K562 (cell line): Measurements from ENCODE around the gene UBXN11. TPM values are rescaled to one million over a fixed set of nuclear protein-coding genes. Genes with fewer than 3 reads are reported as not detected.

Experiments used
- ARID1B ChIP-seq: fragments of 450-650 bp; IDR thresholded peaks from 2 replicates; pipeline ENCODE4 v1.6.1; 2016; ENCODE audit warnings: antibody characterized with exemption, mild to moderate bottlenecking, inconsistent platforms
- BCOR ChIP-seq: fragments of 450-650 bp; IDR thresholded peaks from 2 replicates; pipeline ENCODE4 v1.6.1; 2016
- CBX1 ChIP-seq: sonication (generic); IDR thresholded peaks from 2 replicates; pipeline ENCODE4 v1.6.1; 2016; ENCODE audit warnings: antibody characterized with exemption, low read depth, mild to moderate bottlenecking
- FOXM1 ChIP-seq, 2 experiments: fragments of 450-650 bp in 1 of 2; sonication (generic) in 1 of 2; formaldehyde crosslinking in 1 of 2; IDR thresholded peaks; 2 replicates each; pipeline versions ENCODE4 v1.6.1 to v1.9.0; 2017 to 2022; ENCODE audit warnings: low read depth in 2 of 2, mild to moderate bottlenecking in 2 of 2, missing genetic modification reagents in 1 of 2, moderate library complexity in 1 of 2
- GTF2F1 ChIP-seq: IDR thresholded peaks from 2 replicates; pipeline ENCODE4 v1.6.1; 2011; ENCODE audit warnings: low read depth, low read length, improper control_type of control experiment
- HCFC1 ChIP-seq: IDR thresholded peaks from 2 replicates; pipeline ENCODE4 v1.6.1; 2012; ENCODE audit warnings: low read depth, low read length, improper control_type of control experiment
- HNRNPL ChIP-seq: fragments of 200-400 bp; formaldehyde crosslinking; IDR thresholded peaks from 2 replicates; pipeline ENCODE4 v1.6.1; 2017; ENCODE audit warnings: low read depth, mild to moderate bottlenecking, low read length
- KAT7 ChIP-seq: sonication (generic); formaldehyde crosslinking; IDR thresholded peaks from 2 replicates; pipeline ENCODE4 v1.8.0; 2022; ENCODE audit warnings: missing genetic modification reagents, mild to moderate bottlenecking, borderline replicate concordance
- KLF13 ChIP-seq: fragments of 450-650 bp; IDR thresholded peaks from 2 replicates; pipeline ENCODE4 v1.6.1; 2016; ENCODE audit warnings: missing genetic modification characterization, low read depth, mild to moderate bottlenecking, missing compliant biosample characterization, moderate library complexity, borderline replicate concordance
- L3MBTL2 ChIP-seq: fragments of 450-650 bp; IDR thresholded peaks from 2 replicates; pipeline ENCODE4 v1.6.1; 2016; ENCODE audit warnings: mild to moderate bottlenecking, moderate library complexity
- LEF1 ChIP-seq: fragments of 450-650 bp; IDR thresholded peaks from 2 replicates; pipeline ENCODE4 v1.6.1; 2016; ENCODE audit warnings: mild to moderate bottlenecking
- MTA3 ChIP-seq: fragments of 450-650 bp; formaldehyde crosslinking; IDR thresholded peaks from 2 replicates; pipeline ENCODE4 v1.6.1; 2017; ENCODE audit warnings: mild to moderate bottlenecking, borderline replicate concordance
- MYNN ChIP-seq, 2 experiments: sonication (generic); formaldehyde crosslinking in 1 of 2; IDR thresholded peaks; 2 replicates each; pipeline versions ENCODE4 v1.5.0 to v1.6.1; 2016 to 2020; ENCODE audit warnings: antibody characterized with exemption in 1 of 2, missing genetic modification reagents in 1 of 2
- NR2C1 ChIP-seq, 2 experiments: fragments of 450-650 bp; IDR thresholded peaks; 2 replicates each; pipeline ENCODE4 v1.6.1; 2017; ENCODE audit warnings: mild to moderate bottlenecking in 2 of 2, antibody characterized with exemption in 1 of 2, inconsistent platforms in 1 of 2, missing compliant biosample characterization in 1 of 2, missing genetic modification characterization in 1 of 2
- NUFIP1 ChIP-seq: fragments of 450-650 bp; IDR thresholded peaks from 2 replicates; pipeline ENCODE4 v1.6.1; 2018; ENCODE audit not compliant: partially characterized antibody
- OTX1 ChIP-seq: fragments of 450-650 bp; formaldehyde crosslinking; IDR thresholded peaks from 2 replicates; pipeline ENCODE4 v1.4.0; 2022; ENCODE audit warnings: mild to moderate bottlenecking
- POLR2AphosphoS2 ChIP-seq: IDR thresholded peaks from 2 replicates; pipeline ENCODE4 v1.6.1; 2012; ENCODE audit warnings: low read length, improper control_type of control experiment
- SMARCA4 ChIP-seq: fragments of 450-650 bp; IDR thresholded peaks from 2 replicates; pipeline ENCODE4 v1.6.1; 2016
- SNIP1 ChIP-seq: fragments of 450-650 bp; IDR thresholded peaks from 2 replicates; pipeline ENCODE4 v1.7.1; 2017; ENCODE audit warnings: low read depth, mild to moderate bottlenecking
- TCF3 ChIP-seq: sonication (generic); formaldehyde crosslinking; IDR thresholded peaks from 2 replicates; pipeline ENCODE4 v1.4.0; 2020; ENCODE audit warnings: mild to moderate bottlenecking, missing genetic modification reagents
- U2AF1 ChIP-seq: fragments of 200-400 bp; formaldehyde crosslinking; optimal IDR thresholded peaks from 2 replicates; pipeline ENCODE3; 2017; ENCODE audit warnings: mild to moderate bottlenecking, low read depth, low read length, moderate library complexity
- ZNF282 ChIP-seq: sonication (generic); formaldehyde crosslinking; IDR thresholded peaks from 2 replicates; pipeline ENCODE4 v1.8.1; 2023; ENCODE audit warnings: missing genetic modification reagents
- polyA plus RNA-seq, 8 experiments: library from polyadenylated mRNA; depleted of rRNA in 4 of 8; stranded (reverse) in 5 of 8; unstranded in 3 of 8; fragments of >200 nt; fragmentation: Nextera tagmentation in 2 of 8; fragmentation: Illumina TruSeq in 1 of 8; extraction: Ambion mirVana in 2 of 8; extraction: Trizol in 1 of 8; gene quantifications; 2 replicates each; pipeline versions ENCODE4 v1.2.1 to v1.2.3, GENCODE V29; 2011 to 2014; ENCODE audit warnings: inconsistent platforms in 1 of 8, missing spikeins in 1 of 8
- total RNA-seq, 7 experiments: library from RNA; depleted of rRNA in 6 of 7; stranded (reverse); fragments of >200 nt in 6 of 7; fragmentation: Illumina TruSeq in 2 of 7; extraction: Trizol in 2 of 7; gene quantifications; 2 replicates each; pipeline versions ENCODE4 v1.2.1 to v1.2.3, GENCODE V29; 2011 to 2021; ENCODE audit warnings: low replicate concordance in 1 of 7
- TF ChIP-seq, protein P1 (sequence below): IDR thresholded peaks from 3 replicates; pipeline ENCODE4 v1.6.1; 2011; ENCODE audit warnings: borderline replicate concordance, mild to moderate bottlenecking; ENCODE audit not compliant: insufficient read length, insufficient read depth
- TF ChIP-seq, protein P2 (sequence below): IDR thresholded peaks from 2 replicates; pipeline ENCODE4 v1.6.1; 2011; ENCODE audit warnings: borderline replicate concordance, low read depth, mild to moderate bottlenecking, moderate library complexity, low read length; ENCODE audit not compliant: insufficient read depth, poor library complexity, severe bottlenecking
- TF ChIP-seq, protein P3 (sequence below): sonication (generic); formaldehyde crosslinking; IDR thresholded peaks from 2 replicates; pipeline ENCODE4 v1.8.0; 2022; ENCODE audit warnings: mild to moderate bottlenecking, missing genetic modification reagents
- TF ChIP-seq, protein P4 (sequence below): fragments of 250-450 bp; sonication (Bioruptor Pico); IDR thresholded peaks from 2 replicates; pipeline ENCODE4 v1.5.0; 2021

The UBXN11 gene
- total and polyA plus RNA-seq, 9 of the 15 experiments (the other 6 are each of a cell fraction or from before 2014, with no cell fraction given): 0.48 to 34.3 (median 11.3) TPM

DNA sequence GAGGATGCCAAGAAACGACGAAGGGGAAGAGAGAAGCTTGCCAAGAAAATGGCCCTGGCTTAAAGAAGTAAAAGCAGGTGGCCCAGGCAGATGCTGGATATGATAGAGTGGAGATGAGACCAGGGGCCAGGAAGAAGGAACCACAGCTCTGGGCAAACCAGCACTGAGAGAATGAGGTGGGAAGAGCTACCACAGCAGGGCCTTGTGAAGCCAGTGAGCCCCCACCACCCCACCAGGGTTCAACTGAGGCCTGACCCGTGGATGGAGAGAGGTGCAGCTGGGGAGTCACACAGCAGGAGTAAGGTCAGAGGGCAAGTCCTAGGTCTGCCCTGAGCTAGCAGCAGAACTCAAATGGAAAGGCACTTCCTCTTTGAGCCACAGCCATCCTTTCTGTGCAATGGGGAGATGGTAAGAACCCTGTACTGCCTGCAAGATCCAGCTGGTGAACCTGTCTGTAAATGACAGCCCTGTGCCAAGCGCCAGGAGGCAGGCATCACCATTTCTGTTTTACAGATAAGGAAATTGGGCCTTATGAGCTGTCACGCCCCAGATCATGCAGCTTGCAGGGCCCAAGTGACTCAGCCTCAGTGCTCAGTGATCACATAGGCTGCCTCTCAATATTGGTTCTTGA is 18.0 kb downstream of the UBXN11 start (continued):
- TF ChIP-seq ZNF282 (CRISPR knock-in tag): no peak
- peak; percentile 49 for TF ChIP-seq ARID1B
- TF ChIP-seq POLR2AphosphoS2: no peak
- peak; percentile 85 for TF ChIP-seq NR2C1 (IDR thresholded peaks at IDR 0.05)
- TF ChIP-seq NR2C1 (tag; IDR thresholded peaks at IDR 0.05): peak; percentile 89
- TF ChIP-seq HCFC1: no peak
- TF ChIP-seq SMARCA4: peak; percentile 44
- 0 out of 2 replicates have a peak, but pooled peaks have one; percentile 36 for TF ChIP-seq MTA3
- TF ChIP-seq U2AF1: no peak
- TF ChIP-seq MYNN (IDR thresholded peaks at IDR 0.05): peak; percentile 50; the same call in 1 of the 2 replicates
- TF ChIP-seq MYNN (CRISPR knock-in tag; IDR thresholded peaks at IDR 0.05): no peak
- no peak for TF ChIP-seq NUFIP1
- TF ChIP-seq, protein P1, sequence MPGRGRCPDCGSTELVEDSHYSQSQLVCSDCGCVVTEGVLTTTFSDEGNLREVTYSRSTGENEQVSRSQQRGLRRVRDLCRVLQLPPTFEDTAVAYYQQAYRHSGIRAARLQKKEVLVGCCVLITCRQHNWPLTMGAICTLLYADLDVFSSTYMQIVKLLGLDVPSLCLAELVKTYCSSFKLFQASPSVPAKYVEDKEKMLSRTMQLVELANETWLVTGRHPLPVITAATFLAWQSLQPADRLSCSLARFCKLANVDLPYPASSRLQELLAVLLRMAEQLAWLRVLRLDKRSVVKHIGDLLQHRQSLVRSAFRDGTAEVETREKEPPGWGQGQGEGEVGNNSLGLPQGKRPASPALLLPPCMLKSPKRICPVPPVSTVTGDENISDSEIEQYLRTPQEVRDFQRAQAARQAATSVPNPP: no peak
- TF ChIP-seq, protein P2, sequence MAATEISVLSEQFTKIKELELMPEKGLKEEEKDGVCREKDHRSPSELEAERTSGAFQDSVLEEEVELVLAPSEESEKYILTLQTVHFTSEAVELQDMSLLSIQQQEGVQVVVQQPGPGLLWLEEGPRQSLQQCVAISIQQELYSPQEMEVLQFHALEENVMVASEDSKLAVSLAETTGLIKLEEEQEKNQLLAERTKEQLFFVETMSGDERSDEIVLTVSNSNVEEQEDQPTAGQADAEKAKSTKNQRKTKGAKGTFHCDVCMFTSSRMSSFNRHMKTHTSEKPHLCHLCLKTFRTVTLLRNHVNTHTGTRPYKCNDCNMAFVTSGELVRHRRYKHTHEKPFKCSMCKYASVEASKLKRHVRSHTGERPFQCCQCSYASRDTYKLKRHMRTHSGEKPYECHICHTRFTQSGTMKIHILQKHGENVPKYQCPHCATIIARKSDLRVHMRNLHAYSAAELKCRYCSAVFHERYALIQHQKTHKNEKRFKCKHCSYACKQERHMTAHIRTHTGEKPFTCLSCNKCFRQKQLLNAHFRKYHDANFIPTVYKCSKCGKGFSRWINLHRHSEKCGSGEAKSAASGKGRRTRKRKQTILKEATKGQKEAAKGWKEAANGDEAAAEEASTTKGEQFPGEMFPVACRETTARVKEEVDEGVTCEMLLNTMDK: no peak
- 0 out of 2 replicates have a peak, but pooled peaks have one; percentile 18 for TF ChIP-seq KLF13 (tag)
- no peak for TF ChIP-seq HNRNPL
- peak; percentile 24 for TF ChIP-seq TCF3
- TF ChIP-seq KAT7 (CRISPR knock-in tag): no peak
- TF ChIP-seq FOXM1 (IDR thresholded peaks at IDR 0.05; ENCODE audit: low read depth): no peak
- TF ChIP-seq FOXM1 (CRISPR knock-in tag; IDR thresholded peaks at IDR 0.05; ENCODE audit: low read depth): no peak
- TF ChIP-seq SNIP1: no peak
- no peak for TF ChIP-seq L3MBTL2
- TF ChIP-seq CBX1: no peak
- TF ChIP-seq, protein P3, sequence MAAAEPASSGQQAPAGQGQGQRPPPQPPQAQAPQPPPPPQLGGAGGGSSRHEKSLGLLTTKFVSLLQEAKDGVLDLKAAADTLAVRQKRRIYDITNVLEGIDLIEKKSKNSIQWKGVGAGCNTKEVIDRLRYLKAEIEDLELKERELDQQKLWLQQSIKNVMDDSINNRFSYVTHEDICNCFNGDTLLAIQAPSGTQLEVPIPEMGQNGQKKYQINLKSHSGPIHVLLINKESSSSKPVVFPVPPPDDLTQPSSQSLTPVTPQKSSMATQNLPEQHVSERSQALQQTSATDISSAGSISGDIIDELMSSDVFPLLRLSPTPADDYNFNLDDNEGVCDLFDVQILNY (CRISPR knock-in tag): no peak
- TF ChIP-seq BCOR: peak; percentile 89
- TF ChIP-seq, protein P4, sequence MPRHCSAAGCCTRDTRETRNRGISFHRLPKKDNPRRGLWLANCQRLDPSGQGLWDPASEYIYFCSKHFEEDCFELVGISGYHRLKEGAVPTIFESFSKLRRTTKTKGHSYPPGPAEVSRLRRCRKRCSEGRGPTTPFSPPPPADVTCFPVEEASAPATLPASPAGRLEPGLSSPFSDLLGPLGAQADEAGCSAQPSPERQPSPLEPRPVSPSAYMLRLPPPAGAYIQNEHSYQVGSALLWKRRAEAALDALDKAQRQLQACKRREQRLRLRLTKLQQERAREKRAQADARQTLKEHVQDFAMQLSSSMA (CRISPR knock-in tag): no peak
- no peak for TF ChIP-seq LEF1
- peak; percentile 78; the same call in 1 of the 2 replicates for TF ChIP-seq OTX1 (CRISPR knock-in tag)
- TF ChIP-seq GTF2F1: no peak
